Measurements from ENCODE around the gene WAC.

WAC gene

DNA sequence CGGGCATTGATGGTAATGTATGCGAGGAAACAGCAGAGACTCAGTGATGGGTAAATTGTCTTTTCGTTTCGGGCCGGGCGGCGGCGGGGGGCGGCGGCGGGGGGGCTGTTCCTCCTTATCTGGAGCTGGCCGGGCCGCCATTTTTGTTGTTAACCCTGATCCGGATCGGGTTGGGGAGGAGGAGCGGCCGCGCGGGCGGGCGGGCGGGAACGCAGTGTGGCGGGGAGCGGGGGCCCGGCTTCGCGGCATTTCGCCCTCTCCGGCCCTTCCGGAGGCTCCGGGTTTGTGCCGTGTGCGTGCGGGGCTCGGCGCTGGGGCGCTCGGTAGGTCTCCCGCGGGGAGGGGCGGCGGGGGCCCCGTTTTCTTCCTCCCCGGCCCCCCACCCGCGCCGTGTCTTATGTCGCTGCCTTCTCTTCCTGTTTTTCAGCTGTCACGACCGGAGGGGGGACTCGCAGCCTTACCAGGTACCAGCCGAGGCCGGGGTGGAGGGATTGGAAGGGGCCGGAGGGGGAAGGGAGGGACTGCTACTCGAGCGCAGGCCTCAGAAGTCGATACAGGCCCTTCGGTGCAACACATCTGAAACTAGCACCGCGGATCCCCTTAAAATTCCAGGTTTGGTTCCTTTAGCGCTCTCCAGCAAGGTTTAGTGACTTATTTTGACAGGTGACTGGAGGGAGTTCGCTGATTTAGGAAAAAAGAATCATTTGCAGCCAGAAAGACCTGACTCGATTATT is 820 bp downstream of the WAC start:
- peak; percentile 58 for DNase-seq

DNA sequence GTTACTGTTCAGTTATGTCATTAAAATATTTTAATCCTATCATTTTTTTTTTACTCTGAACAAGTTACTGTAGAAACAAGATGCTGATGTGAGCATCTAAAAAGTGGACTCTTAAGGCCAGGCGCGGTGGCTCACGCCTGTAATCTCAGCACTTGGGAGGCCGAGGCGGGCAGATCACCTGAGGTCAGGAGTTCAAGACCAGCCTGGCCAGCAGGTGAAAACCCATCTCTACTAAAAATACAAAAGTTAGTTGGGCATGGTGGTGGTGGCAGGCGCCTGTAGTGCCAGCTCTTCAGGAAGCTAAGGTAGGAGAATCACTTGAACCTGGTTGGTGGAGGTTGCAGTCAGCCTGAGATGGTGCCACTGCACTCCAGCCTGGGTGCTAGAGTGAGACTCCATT is 2.9 kb downstream of the WAC start:
- DNase-seq, result no peak

DNA sequence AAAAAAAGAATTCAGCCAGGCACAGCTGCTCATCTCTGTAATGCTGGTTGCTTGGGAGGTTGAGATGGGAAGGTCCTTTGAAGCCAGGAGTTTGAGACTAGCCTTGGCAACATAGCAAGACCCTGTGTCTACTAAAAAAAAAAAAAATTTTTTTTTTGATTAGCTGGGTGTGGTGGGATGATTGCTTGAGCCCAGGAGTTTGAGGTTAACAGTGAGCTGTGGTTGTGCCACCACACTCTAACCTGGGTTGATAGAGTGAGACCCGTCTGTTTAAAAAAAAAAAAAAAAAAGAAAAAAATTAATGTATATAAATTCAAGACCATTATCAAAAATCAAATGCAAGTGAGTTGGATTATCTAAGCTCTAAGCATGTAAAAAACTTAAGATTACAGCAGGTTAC is 5.7 kb downstream of the WAC start:
- DNase-seq, result no peak

DNA sequence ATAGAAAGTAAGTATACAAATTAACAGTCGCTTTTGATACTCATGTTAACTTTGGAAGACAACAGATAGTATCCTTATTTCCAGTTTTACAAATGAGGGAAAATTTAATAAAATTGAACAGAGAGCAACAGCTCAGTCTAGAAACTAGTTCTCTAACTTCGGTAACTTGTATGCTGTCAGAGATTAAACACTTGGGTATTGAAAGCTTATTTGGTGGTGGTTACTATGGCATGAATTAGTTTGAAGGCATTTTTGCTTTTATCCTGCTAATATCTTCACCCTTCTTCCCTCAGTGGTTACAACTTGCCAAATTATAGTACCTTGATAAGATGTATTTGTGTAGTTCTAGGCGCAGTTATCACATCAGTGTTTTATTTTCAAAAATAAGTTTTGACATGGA is 7.2 kb downstream of the WAC start:
- DNase-seq, result no peak

DNA sequence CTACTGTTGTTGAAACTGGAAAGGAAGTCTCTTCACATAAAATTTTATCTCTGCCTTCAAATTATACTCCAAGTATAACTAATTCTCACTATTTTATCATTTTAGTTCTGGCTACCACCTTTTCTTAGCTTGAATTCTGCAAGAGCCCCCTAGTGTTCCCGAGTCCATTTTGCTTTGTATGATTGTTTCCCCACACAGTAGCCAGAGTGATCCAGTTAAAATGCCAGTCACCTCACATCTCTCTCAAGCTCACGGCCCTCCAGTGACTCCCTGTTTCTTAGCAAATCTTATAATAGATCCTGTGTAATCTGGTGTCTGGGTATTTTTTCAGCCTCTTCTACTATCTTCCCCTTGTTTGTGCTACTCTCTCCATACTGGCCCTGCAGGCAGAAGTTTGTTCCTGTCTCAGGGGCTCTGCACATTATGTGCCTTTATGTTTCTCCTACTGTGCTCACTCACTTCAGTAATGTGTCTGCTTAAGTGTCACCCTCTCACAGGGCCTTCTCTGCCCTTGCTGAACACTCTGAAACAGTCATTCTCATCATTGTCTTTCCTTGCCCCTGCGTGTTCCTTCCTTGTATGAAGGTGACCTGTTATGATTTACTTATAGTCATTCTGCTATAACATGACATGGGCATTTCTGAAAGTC is 8.9 kb downstream of the WAC start:
- no peak for DNase-seq

DNA sequence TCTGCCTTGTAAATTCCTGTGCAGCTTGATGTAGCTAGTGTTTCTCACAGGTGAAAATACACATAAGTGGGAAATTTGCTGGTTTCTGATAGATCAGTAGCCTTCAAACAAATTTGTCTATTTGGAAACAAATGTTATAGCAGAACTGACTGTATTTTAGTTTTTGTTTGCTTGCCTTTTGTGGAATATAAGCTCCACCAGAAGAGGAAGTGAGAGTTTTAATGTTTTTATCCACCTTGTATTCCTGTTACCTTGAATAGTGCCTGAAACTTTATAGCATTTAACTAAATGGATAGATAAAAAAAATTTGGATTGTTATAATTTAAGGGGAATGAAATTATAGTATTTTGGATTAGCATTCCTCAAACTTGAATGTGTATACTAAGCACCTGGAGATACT is 9.8 kb downstream of the WAC start:
- DNase-seq, result no peak

DNA sequence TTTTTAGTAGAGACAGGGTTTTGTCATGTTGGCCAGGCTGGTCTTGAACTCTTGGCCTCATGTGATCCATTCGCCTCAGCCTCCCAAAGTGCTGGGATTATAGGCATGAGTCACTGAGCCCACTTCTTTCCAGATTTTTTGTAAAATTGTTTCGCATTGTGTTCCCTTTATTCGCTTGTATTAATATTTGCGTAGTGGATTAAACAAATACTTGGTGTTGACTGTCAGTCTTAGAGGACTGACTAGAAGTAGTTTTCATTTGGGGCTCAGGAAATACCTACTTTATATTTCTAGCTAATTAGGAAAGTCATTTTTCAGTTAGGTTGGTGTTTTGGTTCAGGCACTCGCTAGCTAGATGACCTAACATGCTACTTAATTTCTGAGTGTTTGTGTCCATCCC is 11.1 kb downstream of the WAC start:
- no peak for DNase-seq

DNA sequence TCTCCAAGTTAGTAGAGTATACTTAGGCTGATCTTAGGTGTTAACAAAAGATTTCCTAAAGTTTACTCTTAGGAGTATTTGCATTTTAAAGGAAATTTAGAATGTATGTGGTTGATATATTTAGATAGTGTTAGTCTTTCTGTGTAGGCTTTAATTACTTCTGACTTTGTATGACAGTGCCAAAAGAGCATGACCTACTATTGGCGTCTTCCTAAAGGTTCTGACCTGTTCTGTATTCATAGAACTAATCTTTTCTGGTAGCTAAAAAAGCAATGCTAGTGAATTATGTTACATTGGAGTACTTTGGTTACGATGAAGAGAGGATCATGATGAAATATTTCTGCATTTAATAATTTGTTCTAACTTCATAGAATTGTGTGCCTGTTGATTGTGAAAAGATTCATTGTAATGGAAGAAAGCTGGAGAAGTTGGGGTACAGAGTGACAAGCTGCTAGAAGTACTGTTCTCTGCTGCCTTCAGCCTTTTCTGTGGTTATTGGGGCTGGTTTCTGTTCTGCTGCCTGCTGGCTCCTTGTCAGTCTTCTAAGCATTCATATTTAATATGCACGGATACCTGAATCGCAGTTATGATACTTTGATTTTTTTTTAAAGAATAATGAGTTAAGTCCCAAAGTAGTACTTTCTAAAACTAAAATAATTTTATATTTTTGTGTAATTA is 13.2 kb downstream of the WAC start:
- no peak for DNase-seq

DNA sequence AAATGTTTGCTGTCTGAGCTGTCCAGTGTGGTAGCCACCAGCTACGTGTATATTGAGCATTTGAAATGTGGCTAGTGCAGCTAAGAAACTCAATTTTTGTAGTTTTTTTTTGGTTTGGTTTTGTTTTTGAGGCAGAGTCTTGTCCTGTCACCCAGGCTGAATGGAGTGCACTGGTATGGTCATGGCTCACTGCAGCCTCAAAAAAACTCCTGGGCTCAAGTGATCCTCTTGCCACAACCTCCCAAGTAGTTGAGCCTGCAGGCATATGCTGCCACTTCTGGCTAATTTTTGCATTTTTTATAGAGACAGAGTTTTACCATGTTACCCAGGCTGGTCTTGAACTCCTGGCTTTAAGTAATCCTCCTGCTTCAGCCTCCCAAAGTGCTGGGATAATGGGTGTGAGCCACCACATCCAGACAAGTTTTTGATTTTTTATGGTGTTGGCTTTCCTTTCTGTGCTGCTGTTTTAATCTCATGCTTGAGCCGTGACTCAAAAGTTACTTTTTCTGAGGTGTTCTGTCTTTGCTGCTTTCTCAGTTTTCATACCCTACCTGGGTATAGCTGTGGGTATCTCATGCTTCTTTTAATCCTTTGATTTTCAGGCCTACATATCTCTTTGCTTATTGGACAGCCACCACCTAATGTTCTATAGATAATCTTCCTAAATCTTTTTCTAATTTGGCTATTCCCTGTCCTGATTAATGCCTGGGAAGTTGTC is 16.0 kb downstream of the WAC start:
- no peak for DNase-seq

DNA sequence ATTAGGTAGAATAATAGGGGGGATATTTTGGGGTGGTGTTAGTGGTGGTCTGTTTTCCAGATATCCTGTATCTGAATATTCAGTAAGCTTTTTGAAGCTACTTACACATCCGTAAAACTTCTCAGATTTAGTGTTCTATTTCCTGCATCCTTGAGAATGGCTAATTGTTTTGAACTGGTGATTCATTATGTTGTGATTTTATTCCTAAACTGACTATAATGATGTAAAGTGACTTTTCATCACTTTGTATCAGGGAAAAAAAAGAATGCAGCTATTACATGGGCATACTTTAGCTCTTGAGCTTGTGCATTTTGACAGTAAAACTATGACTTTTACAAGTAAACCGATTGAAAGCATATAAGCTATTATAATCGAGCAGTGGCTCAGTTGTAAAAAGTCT is 18.2 kb downstream of the WAC start:
- DNase-seq, result no peak

DNA sequence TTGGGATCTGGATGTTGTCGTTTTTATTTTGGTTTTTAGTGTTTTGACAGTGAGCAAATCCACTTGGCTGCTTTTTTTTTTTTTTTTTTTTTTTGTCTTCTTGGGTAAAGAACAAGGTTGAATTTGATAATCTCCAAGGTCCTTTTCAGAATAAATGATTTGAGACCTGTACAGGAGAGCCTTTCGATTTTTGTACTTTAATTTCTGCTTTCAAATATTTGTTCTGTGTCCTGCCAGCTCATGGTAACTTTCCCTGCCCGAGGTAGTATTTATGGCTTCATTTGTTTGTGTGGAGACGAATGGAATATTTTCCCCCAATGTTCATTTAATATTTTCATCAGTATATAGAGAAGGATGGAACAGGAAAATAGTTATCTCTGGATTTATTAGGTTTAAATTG is 19.9 kb downstream of the WAC start:
- no peak for DNase-seq

DNA sequence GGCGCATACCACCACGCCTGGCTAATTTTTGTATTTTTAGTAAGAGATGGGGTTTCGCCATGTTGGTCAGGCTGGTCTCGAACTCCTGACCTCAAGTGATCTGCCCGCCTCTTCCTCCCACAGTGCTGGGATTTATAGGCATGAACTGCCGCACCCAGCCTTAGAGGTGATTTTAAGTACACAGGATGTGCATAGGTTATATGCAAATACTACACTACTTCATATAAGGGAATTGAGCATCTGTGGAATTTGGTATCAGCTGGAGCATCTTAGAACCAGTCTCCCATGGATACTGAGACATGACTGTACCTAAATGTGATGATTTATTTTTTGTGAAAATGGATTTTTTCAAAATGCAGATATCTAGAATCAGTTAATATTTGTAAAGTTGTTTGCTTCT is 21.1 kb downstream of the WAC start:
- no peak for DNase-seq

DNA sequence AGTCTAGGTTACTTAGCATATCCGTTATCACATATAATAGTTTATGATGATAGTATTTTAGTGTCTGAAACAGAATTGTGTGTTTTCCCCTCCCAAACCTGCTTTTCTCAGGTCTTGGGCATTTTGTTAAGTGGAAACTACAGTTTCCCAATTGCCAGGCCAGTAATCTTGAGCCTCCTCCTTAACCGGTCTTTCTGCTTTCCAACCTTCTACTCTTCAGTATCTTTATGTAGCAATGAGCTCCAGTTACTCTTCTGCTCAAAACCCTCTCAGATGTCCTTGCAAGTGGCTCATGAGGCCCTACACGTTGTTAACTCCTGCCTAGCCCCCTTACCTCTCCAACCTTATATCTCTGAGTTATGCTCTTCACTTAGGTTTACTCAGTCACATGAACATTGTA is 22.0 kb downstream of the WAC start:
- no peak for DNase-seq

DNA sequence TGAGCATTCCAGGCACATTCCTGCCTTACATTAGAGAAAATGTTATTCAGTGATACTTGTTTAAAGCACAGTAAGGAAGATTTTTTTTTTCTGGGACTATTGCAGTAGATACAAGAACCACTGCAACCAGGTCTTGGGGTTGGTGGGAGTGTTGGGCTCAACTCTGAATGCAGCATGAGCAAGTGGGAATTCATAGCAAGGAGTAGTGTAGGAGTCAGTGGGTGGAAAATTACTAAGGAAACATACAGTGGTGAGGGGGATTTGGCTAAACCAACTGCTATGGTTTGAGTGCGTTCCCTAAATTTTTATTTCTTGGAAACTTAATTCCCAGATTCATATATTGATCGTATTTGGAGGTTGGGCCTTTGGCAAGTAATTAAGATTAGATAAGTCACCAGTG is 22.4 kb downstream of the WAC start:
- DNase-seq, result no peak

DNA sequence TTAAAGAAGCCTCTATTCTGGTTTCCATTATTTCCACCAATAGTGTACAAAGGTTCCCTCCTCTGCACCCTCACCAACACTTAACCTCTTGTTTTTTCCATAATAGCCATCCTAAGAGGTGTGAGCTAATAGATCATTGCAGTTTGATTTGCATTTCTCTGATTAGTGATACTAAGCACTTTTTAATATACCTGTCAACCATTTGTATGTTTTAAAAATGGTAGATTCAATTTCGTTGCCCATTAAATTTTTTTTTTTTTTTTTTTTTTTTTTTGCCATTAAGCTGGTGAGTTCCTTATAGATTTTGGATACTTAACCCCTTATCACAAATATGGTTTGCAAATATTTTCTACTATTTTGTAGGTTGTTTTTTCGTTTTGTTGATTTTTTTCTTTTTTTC is 23.2 kb downstream of the WAC start:
- no peak for DNase-seq

DNA sequence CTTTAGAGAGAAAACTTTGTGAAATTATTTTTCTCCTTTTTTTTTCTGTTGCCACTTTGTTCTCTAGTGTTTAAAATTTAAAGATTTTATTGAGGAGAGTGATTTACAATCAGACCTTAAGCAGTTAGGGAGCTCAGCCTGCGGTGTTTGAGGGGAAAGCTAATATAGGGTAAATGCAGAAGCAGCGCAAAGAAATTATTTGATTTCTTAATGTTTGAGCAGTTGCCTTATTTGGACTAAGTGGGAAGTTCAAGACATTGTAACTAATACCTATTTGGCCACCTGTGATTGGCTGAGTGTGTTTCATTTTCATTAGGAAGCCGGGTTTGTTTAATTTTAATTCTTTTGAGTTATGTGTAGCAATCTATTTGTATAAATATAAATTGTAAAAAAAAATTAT is 25.3 kb downstream of the WAC start:
- no peak for DNase-seq

DNA sequence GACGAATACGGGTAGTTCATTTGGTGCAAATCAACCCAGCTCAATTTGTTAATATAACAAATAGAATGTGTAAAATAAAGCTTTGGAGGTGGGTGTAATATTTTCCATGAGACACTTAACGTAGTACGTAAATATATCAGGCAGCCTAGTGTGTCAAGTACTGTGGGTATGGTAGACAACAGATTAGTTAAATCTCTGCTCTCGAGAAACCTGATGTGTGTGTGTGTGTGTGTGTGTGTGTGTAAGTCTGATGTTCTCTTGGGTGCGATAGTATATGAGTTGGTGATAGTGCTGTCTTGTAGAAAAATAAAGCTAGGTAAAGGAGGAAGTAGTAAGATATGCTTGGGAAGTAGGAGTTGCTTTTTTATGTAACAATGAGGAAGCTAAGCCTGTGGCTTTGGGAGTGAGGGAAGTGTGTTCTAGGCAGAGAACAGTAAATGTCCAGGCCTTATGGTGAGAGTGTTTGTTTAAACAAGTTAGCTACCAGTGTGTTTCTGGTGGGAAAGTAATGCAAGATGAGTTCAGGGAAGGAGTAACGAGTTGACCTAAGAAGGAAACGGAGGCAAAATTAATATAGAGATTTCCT is 26.1 kb downstream of the WAC start:
- DNase-seq, result no peak

DNA sequence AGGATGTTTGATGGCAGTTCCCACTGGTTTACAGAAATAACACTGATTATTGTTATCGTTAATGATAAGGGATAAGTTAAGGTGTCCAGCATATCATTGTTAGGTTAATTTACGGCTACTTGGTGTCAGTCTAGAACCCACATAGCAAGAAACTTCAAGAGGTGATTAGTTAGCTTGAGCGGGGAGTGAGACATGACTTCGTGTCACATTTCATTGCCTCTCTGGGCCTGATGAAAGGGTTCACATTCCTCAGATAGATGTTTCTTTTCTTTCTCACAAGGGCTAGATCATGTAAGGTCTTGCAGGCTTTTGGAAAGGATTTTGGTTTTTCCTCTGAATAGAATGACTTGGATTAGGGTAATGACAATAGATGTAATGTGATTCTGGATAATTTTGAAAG is 26.7 kb downstream of the WAC start:
- DNase-seq, result no peak

DNA sequence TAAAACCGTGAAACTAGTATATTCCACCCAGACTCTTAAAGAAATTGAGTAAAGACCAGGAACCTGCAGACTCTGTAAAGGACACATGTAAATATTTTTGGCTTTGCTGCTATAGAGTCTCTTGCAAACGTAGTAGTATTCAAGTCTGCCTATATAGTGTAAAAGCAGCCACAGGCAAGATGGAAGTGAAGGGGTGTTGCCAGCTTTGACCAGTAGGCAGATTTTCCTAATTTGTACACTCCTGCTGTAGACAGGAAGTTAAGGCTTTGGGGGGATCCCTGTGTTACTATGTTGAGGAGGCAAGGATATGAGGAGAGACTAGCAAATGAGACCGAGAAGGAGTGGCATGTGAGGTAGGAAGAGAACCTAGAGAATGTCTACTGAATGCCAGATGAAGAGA is 27.7 kb downstream of the WAC start:
- DNase-seq, result no peak

DNA sequence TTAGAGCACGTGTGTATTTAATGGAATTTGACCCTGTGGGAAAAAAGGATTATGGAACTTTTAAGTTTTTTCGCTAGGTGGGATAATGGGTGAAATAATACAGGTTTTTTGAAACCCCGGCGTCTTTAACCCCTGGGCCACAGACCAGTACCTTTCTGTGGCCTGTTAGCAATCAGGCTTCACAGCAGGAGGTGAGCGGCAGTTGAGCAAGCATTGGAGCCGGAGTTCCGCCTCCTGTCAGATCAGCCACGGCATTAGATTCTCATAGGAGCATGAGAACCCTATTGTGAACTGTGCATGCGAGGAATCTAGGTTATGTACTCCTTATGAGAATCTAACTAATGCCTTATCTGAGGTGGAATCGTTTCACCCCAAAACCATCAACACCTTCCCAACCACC is 28.6 kb downstream of the WAC start:
- DNase-seq, result no peak

DNA sequence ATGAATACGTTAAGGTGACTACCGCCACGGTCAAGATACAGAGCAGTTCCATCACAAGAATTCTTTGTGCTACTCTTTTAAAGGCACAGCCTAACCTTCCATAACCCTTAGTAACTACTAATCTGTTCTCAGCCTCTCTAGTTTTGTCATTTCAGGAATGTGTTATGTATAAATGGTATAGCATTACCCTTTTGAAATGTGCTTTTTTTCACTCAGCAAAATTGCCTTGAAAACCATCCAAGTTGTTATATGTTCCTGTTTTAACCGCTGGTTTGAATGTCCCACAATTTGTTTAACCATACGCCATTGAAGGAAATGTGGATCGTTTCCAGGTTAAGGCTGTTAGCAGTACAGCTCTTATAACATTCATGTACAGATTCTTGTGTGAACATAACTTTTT is 32.0 kb downstream of the WAC start:
- DNase-seq, result no peak

DNA sequence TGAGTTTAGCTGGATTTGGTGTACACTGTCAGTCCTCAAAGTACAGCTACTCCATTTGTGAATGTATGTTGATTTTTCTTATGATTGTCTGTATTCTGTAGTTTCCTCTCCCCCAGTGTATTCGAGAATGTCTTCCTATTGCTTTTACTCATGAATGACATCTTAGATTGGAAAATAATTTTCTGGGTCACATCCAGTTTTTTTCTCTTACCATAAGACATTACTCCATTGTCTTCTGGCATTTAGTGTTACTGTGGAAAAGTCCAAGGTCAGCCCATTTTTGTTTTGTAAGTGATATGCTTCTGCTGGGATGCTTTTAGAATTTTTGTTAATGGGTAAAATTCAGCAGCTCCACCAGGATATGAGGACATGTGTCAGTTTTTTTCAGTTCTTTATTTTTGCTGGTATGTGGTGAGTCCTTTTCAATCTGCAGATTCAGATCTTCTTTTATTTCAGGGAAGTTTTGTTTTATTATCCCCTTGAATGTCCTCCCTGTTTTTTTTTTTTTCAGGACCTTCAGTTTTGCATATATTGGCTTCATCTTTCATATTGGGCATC is 33.6 kb downstream of the WAC start:
- DNase-seq, result no peak

Measured in T-helper 9 cell (primary cell).